Measurements from ENCODE around the gene PIK3C2G.

- TF ChIP-seq CTCF (IDR thresholded peaks at IDR 0.05) = no peak
- no peak for TF ChIP-seq POLR2AphosphoS5 (IDR thresholded peaks at IDR 0.05; ENCODE audit: low read depth, low read length)
- TF ChIP-seq GABPA (IDR thresholded peaks at IDR 0.05; ENCODE audit: low read depth) = no peak
- TF ChIP-seq TCF12 (IDR thresholded peaks at IDR 0.05) = no peak
- TF ChIP-seq SIN3A (IDR thresholded peaks at IDR 0.05; ENCODE audit: borderline replicate concordance, low read depth, low read length) = no peak
- TF ChIP-seq, protein P1, sequence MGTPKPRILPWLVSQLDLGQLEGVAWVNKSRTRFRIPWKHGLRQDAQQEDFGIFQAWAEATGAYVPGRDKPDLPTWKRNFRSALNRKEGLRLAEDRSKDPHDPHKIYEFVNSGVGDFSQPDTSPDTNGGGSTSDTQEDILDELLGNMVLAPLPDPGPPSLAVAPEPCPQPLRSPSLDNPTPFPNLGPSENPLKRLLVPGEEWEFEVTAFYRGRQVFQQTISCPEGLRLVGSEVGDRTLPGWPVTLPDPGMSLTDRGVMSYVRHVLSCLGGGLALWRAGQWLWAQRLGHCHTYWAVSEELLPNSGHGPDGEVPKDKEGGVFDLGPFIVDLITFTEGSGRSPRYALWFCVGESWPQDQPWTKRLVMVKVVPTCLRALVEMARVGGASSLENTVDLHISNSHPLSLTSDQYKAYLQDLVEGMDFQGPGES (IDR thresholded peaks at IDR 0.05; ENCODE audit: low read depth, low read length) = no peak
- no peak for TF ChIP-seq MEF2A (IDR thresholded peaks at IDR 0.05; ENCODE audit: borderline replicate concordance, low read depth)
- TF ChIP-seq MXI1 (IDR thresholded peaks at IDR 0.05; ENCODE audit: low read depth, low read length) = no peak
- no peak for TF ChIP-seq RCOR1 (IDR thresholded peaks at IDR 0.05; ENCODE audit: low read length)
- TF ChIP-seq, protein P2, sequence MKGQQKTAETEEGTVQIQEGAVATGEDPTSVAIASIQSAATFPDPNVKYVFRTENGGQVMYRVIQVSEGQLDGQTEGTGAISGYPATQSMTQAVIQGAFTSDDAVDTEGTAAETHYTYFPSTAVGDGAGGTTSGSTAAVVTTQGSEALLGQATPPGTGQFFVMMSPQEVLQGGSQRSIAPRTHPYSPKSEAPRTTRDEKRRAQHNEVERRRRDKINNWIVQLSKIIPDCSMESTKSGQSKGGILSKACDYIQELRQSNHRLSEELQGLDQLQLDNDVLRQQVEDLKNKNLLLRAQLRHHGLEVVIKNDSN (IDR thresholded peaks at IDR 0.05; ENCODE audit: borderline replicate concordance, low read depth) = no peak
- no peak for TF ChIP-seq GATA2 (CRISPR knock-in tag; IDR thresholded peaks at IDR 0.05)
- TF ChIP-seq TAF1 (IDR thresholded peaks at IDR 0.05; ENCODE audit: borderline replicate concordance, low read depth, low read length) = no peak
- no peak for TF ChIP-seq REST (IDR thresholded peaks at IDR 0.05; ENCODE audit: low read depth, low read length)
Observed at GRCh38 chr12:18217966-18218365, 43.4 kb upstream of the PIK3C2G start.

Data from SK-N-SH (cell line).